Measurements from ENCODE around the gene COL27A1. TPM values are rescaled to one million over a fixed set of nuclear protein-coding genes. Genes with fewer than 3 reads are reported as not detected.

The COL27A1 gene
- total and polyA plus RNA-seq, 9 of the 15 experiments (the other 6 are each of a cell fraction or from before 2014, with no cell fraction given) = 0.07 TPM; not detected in 8

DNA sequence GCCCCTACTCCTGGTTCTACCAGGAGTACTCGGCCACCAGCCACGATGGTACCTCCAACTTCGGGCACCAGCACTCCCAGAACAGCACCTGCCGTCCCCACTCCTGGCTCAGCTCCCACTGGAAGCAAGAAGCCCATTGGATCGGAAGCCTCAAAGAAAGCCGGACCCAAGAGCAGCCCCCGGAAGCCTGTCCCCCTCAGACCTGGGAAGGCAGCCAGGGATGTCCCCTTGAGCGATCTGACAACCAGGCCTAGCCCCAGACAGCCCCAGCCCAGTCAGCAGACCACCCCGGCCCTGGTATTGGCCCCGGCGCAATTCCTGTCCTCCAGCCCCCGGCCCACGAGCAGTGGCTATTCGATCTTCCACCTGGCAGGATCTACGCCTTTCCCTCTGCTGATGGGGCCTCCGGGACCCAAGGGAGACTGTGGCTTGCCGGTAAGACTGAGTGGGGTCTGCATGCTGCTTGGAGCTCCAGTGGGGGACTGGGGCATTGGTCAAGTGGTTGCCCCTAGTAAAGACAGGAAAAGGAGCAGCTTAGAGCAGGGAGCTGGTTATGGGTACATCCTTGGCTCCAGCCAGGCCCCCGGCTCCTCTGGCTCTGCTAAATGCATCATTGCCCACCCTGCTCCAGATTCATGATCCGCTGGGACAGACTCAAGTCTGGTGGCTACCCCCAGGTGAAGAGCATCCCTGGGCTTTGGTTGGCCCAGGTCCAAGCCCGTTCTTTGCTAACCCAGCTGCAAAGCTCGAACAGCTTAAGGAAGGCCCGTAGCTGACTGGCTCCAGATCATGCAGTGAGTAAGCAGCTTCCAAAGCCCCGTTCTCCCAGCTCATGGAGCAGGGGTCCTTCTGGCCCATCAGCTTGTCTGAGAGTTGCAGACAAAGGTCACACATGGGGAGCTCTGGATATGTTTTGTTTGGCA lies 14.0 kb downstream of the COL27A1 start:
- H3K27ac ChIP-seq (ENCODE audit: extremely low read depth, low read depth, low read length) = no peak overlapping the region
- no peak overlapping the region for H2AFZ ChIP-seq (ENCODE audit: low read depth, low read length)
- no peak overlapping the region for H3K4me3 ChIP-seq
- H3K9me1 ChIP-seq (ENCODE audit: control insufficient read depth, insufficient read depth, low read length) = no peaks in the 10 kb centered on the region
- H3K79me2 ChIP-seq (ENCODE audit: control insufficient read depth, insufficient read depth, low read length) = no peaks in the 10 kb centered on the region
- ATAC-seq (no peak), DNase-seq (ENCODE audit: extremely low read depth in 1 of 4, low spot score in 3 of 4) (no peak), FAIRE-seq (no peak)
- H3K9ac ChIP-seq (ENCODE audit: insufficient read depth in 1 of 2, low read depth in 2 of 2, low read length in 2 of 2) = no peak overlapping the region
- H3K9me3 ChIP-seq (replicated peaks; ENCODE audit: control insufficient read depth, insufficient read depth, low read depth, low read length) = no peaks in the 10 kb centered on the region
- 3% methylated on average over 18 of the region's 23 CpGs for WGBS (ENCODE audit: insufficient coverage, low coverage, missing lambda C conversion rate)
- CTCF ChIA-PET (ENCODE audit: low intra/inter-chr PET ratio) = no interaction called here
- in situ Hi-C loops (cut with MboI) (no loop called here), intact Hi-C loops (cut with micrococcal nuclease) (no loop called here)
- POLR2A ChIA-PET = interaction anchor here (0.6 to 0.9 kb wide), 2 partner anchors 22 to 260 kb away, joined by 3 read pairs; no protein-coding TSS in a partner anchor
- H4K20me1 ChIP-seq (replicated peaks; ENCODE audit: control insufficient read depth, insufficient read depth, low read length) = peaks cover 9% of the 10 kb centered on the region; the same call in 1 of the 2 replicates
- H3K27me3 ChIP-seq (ENCODE audit: control insufficient read depth in 2 of 2, insufficient read depth in 2 of 2, low read length in 2 of 2) = peaks cover 7 to 45% of the 10 kb centered on the region in 2 experiments; a peak in 3 of 5 replicates
- H3K36me3 ChIP-seq (ENCODE audit: control insufficient read depth, insufficient read depth, low read length) = no peaks in the 10 kb centered on the region
- H3K4me1 ChIP-seq (replicated peaks in 1 of 2; ENCODE audit: control insufficient read depth in 2 of 2, insufficient read depth in 2 of 2, low read length in 2 of 2) = peaks cover 0 to 4% of the 10 kb centered on the region in 2 experiments; a peak in 1 of 5 replicates
- no peak overlapping the region for H3K4me2 ChIP-seq (ENCODE audit: insufficient read depth, low read length)
- no TSS peak for BruUV-seq (replicated peaks)
- TF ChIP-seq, protein P1, sequence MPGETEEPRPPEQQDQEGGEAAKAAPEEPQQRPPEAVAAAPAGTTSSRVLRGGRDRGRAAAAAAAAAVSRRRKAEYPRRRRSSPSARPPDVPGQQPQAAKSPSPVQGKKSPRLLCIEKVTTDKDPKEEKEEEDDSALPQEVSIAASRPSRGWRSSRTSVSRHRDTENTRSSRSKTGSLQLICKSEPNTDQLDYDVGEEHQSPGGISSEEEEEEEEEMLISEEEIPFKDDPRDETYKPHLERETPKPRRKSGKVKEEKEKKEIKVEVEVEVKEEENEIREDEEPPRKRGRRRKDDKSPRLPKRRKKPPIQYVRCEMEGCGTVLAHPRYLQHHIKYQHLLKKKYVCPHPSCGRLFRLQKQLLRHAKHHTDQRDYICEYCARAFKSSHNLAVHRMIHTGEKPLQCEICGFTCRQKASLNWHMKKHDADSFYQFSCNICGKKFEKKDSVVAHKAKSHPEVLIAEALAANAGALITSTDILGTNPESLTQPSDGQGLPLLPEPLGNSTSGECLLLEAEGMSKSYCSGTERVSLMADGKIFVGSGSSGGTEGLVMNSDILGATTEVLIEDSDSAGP (CRISPR knock-in tag; IDR thresholded peaks at IDR 0.05) = no peak
- TF ChIP-seq TEAD2 (tag; IDR thresholded peaks at IDR 0.05) = no peak
- no peak for TF ChIP-seq NCOR1 (IDR thresholded peaks at IDR 0.05)
- TF ChIP-seq, protein P2, sequence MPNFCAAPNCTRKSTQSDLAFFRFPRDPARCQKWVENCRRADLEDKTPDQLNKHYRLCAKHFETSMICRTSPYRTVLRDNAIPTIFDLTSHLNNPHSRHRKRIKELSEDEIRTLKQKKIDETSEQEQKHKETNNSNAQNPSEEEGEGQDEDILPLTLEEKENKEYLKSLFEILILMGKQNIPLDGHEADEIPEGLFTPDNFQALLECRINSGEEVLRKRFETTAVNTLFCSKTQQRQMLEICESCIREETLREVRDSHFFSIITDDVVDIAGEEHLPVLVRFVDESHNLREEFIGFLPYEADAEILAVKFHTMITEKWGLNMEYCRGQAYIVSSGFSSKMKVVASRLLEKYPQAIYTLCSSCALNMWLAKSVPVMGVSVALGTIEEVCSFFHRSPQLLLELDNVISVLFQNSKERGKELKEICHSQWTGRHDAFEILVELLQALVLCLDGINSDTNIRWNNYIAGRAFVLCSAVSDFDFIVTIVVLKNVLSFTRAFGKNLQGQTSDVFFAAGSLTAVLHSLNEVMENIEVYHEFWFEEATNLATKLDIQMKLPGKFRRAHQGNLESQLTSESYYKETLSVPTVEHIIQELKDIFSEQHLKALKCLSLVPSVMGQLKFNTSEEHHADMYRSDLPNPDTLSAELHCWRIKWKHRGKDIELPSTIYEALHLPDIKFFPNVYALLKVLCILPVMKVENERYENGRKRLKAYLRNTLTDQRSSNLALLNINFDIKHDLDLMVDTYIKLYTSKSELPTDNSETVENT (CRISPR knock-in tag; IDR thresholded peaks at IDR 0.05) = no peak
- TF ChIP-seq, protein P3, sequence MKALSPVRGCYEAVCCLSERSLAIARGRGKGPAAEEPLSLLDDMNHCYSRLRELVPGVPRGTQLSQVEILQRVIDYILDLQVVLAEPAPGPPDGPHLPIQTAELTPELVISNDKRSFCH (CRISPR knock-in tag; IDR thresholded peaks at IDR 0.05) = no peak
- TF ChIP-seq, protein P3 (tag; IDR thresholded peaks at IDR 0.05) = no peak
- TF ChIP-seq SMAD2 (IDR thresholded peaks at IDR 0.05; ENCODE audit: low read depth, low read length) = no peak
- TF ChIP-seq, protein P4, sequence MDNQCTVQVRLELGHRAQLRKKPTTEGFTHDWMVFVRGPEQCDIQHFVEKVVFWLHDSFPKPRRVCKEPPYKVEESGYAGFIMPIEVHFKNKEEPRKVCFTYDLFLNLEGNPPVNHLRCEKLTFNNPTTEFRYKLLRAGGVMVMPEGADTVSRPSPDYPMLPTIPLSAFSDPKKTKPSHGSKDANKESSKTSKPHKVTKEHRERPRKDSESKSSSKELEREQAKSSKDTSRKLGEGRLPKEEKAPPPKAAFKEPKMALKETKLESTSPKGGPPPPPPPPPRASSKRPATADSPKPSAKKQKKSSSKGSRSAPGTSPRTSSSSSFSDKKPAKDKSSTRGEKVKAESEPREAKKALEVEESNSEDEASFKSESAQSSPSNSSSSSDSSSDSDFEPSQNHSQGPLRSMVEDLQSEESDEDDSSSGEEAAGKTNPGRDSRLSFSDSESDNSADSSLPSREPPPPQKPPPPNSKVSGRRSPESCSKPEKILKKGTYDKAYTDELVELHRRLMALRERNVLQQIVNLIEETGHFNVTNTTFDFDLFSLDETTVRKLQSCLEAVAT (IDR thresholded peaks at IDR 0.05) = no peak
- no peak for TF ChIP-seq ZKSCAN3 (CRISPR knock-in tag; IDR thresholded peaks at IDR 0.05)
- no peak for TF ChIP-seq RFX1 (IDR thresholded peaks at IDR 0.05)
- TF ChIP-seq POLR2G (IDR thresholded peaks at IDR 0.05; ENCODE audit: low read depth, low read length) = no peak
- TF ChIP-seq KHSRP (IDR thresholded peaks at IDR 0.05) = no peak
- TF ChIP-seq, protein P5, sequence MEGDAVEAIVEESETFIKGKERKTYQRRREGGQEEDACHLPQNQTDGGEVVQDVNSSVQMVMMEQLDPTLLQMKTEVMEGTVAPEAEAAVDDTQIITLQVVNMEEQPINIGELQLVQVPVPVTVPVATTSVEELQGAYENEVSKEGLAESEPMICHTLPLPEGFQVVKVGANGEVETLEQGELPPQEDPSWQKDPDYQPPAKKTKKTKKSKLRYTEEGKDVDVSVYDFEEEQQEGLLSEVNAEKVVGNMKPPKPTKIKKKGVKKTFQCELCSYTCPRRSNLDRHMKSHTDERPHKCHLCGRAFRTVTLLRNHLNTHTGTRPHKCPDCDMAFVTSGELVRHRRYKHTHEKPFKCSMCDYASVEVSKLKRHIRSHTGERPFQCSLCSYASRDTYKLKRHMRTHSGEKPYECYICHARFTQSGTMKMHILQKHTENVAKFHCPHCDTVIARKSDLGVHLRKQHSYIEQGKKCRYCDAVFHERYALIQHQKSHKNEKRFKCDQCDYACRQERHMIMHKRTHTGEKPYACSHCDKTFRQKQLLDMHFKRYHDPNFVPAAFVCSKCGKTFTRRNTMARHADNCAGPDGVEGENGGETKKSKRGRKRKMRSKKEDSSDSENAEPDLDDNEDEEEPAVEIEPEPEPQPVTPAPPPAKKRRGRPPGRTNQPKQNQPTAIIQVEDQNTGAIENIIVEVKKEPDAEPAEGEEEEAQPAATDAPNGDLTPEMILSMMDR (IDR thresholded peaks at IDR 0.05 in 2 of 3, conservative IDR thresholded peaks at IDR 0.05 in 1 of 3; ENCODE audit: insufficient read depth in 2 of 3, low read depth in 1 of 3, low read length in 3 of 3) = no peak
- TF ChIP-seq ZNF445 (CRISPR knock-in tag; IDR thresholded peaks at IDR 0.05; ENCODE audit: low read depth) = no peak

All from K562 (cell line).